K562 (cell line): ENCODE measurements around the gene PRSS27. TPM values are rescaled to one million over a fixed set of nuclear protein-coding genes. Genes with fewer than 3 reads are reported as not detected.

ENCODE experiments used
- ATAC-seq: fragments of 200-7000 bp; cut with Tn5 transposase; 3 replicates; pipeline ENCODE4 v1.9.1; 2020; ENCODE audit warnings: moderate library complexity
- BruUV-seq: library from RNA; stranded (reverse); fragments of 400-500 nt; replicated peaks from 2 replicates; lab custom pipeline; 2021; lab: Mats Ljungman, UMichigan
- CTCF ChIA-PET: fragments of 300-600 bp; formaldehyde crosslinking; extraction: SDS; loops from one replicate; lab custom pipeline; 2021; ENCODE audit warnings: low intra/inter-chr PET ratio; lab: Yijun Ruan, JAX
- POLR2A ChIA-PET: fragments of 300-600, 350-650 bp; sonication (Branson Sonifier 250); formaldehyde crosslinking; extraction: SDS; loops from one replicate; lab custom pipeline; 2021; ENCODE audit warnings: antibody characterized with exemption, inconsistent platforms; lab: Yijun Ruan, JAX
- DNase-seq, 4 experiments: peaks; one replicate each; pipeline versions ENCODE4 v3.0.0 to v3.0.0-alpha.2; 2011 to 2018; ENCODE audit warnings: low spot score in 3 of 4, mixed read lengths in 3 of 4; ENCODE audit errors: extremely low read depth in 1 of 4
- FAIRE-seq: peaks from 2 replicates; lab custom pipeline; 2011; peaks lifted over from hg19 to GRCh38; lab: Jason Lieb, UNC
- H2AFZ ChIP-seq: 2 replicates; pipeline ENCODE4 v1.6.0; 2011; ENCODE audit warnings: low read depth, low read length, control low read depth, inconsistent platforms
- H3K27ac ChIP-seq: fragments of 200-600 bp; 3 replicates; pipeline ENCODE4 v1.8.0; 2011; ENCODE audit warnings: low read depth, mild to moderate bottlenecking, control low read depth, inconsistent platforms, low read length, moderate library complexity, mixed read lengths; ENCODE audit errors: extremely low read depth
- H3K27me3 ChIP-seq, 2 experiments: fragments of 300-600 bp in 1 of 2; 2 replicates in 1 of 2; 3 replicates in 1 of 2; pipeline versions ENCODE4 v1.6.0 to v1.8.0; 2011; ENCODE audit warnings: inconsistent platforms in 2 of 2, low read length in 2 of 2, mild to moderate bottlenecking in 1 of 2, mixed read lengths in 1 of 2, moderate library complexity in 1 of 2; ENCODE audit not compliant: control insufficient read depth in 2 of 2, insufficient read depth in 2 of 2
- H3K36me3 ChIP-seq: fragments of 300-600 bp; 3 replicates; pipeline ENCODE4 v1.8.0; 2011; ENCODE audit warnings: mild to moderate bottlenecking, low read length, inconsistent platforms; ENCODE audit not compliant: control insufficient read depth, insufficient read depth
- H3K4me1 ChIP-seq, 2 experiments: fragments of 200-600 bp in 1 of 2; replicated peaks in 1 of 2; 2 replicates in 1 of 2; 3 replicates in 1 of 2; pipeline versions ENCODE4 v1.5.1 to v1.8.0; 2011; ENCODE audit warnings: inconsistent platforms in 2 of 2, low read length in 2 of 2, mild to moderate bottlenecking in 1 of 2, mixed read lengths in 1 of 2, moderate library complexity in 1 of 2; ENCODE audit not compliant: control insufficient read depth in 2 of 2, insufficient read depth in 2 of 2
- H3K4me2 ChIP-seq: 2 replicates; pipeline ENCODE4 v1.6.1; 2011; ENCODE audit warnings: low read length, control low read depth, inconsistent platforms, mixed read lengths; ENCODE audit not compliant: insufficient read depth
- H3K4me3 ChIP-seq: fragments of 200-600 bp; sonication (generic), shearing (Covaris generic); 2 replicates; pipeline ENCODE4 v1.5.1; 2016; ENCODE audit warnings: control low read depth, inconsistent platforms
- H3K79me2 ChIP-seq: fragments of 200-600 bp; 3 replicates; pipeline ENCODE4 v1.8.0; 2011; ENCODE audit warnings: low read length, inconsistent platforms; ENCODE audit not compliant: control insufficient read depth, insufficient read depth
- H3K9ac ChIP-seq, 2 experiments: 2 replicates each; pipeline versions ENCODE4 v1.6.0 to v1.6.1; 2011; ENCODE audit warnings: low read depth in 2 of 2, low read length in 2 of 2, control low read depth in 1 of 2, inconsistent platforms in 1 of 2, mild to moderate bottlenecking in 1 of 2, mixed read lengths in 1 of 2; ENCODE audit not compliant: insufficient read depth in 1 of 2
- H3K9me1 ChIP-seq: one replicate; pipeline ENCODE4 v1.6.0; 2011; ENCODE audit warnings: inconsistent platforms, mild to moderate bottlenecking, low read length, moderate library complexity; ENCODE audit not compliant: control insufficient read depth, insufficient read depth
- H3K9me3 ChIP-seq: replicated peaks from 2 replicates; pipeline ENCODE4 v1.5.1; 2011; ENCODE audit warnings: low read depth, low read length, inconsistent platforms; ENCODE audit not compliant: control insufficient read depth, insufficient read depth
- H4K20me1 ChIP-seq: replicated peaks from 2 replicates; pipeline ENCODE4 v1.6.1; 2011; ENCODE audit warnings: low read length, inconsistent platforms, mixed read lengths; ENCODE audit not compliant: control insufficient read depth, insufficient read depth
- FOXJ2 ChIP-seq: fragments of 200-800 bp; sonication (Bioruptor generic); IDR thresholded peaks from 2 replicates; pipeline ENCODE4 v1.6.1; 2016; ENCODE audit warnings: missing genetic modification characterization, missing compliant biosample characterization
- GABPB1 ChIP-seq: sonication (generic); formaldehyde crosslinking; IDR thresholded peaks from 2 replicates; pipeline ENCODE4 v1.8.0; 2022; ENCODE audit warnings: mild to moderate bottlenecking, missing genetic modification reagents
- SIN3A ChIP-seq, 2 experiments: fragments of 150-350 bp in 1 of 2; IDR thresholded peaks; 2 replicates each; pipeline ENCODE4 v1.6.1; 2011 to 2016; ENCODE audit warnings: borderline replicate concordance in 2 of 2, low read depth in 2 of 2, low read length in 2 of 2, mild to moderate bottlenecking in 2 of 2, moderate library complexity in 2 of 2; ENCODE audit not compliant: control insufficient read depth in 1 of 2
- SIRT6 ChIP-seq: IDR thresholded peaks from one replicate; pipeline ENCODE4 v1.6.1; 2012; ENCODE audit warnings: low read depth, mild to moderate bottlenecking, control low read depth, inconsistent platforms, low read length, moderate library complexity
- SPI1 ChIP-seq: IDR thresholded peaks from 2 replicates; pipeline ENCODE4 v1.6.1; 2011; ENCODE audit warnings: low read depth, low read length, control low read depth, borderline replicate concordance
- WGBS: fragments of 100-300 bp; shearing (Covaris generic); methylation state at CpG from one replicate; pipeline ENCODE4 v1.1.6; 2016; ENCODE audit warnings: low coverage, mixed read lengths; ENCODE audit not compliant: insufficient coverage; ENCODE audit errors: missing lambda C conversion rate; 5-methylcytosine and 5-hydroxymethylcytosine counted together
- in situ Hi-C: fragments of 300-500 bp; cut with MboI; formaldehyde crosslinking; loops from 4 replicates; pipeline ENCODE4 v1.15.0; 2018; ENCODE audit warnings: inconsistent platforms, mixed read lengths
- intact Hi-C: fragments of 100-400 bp; cut with micrococcal nuclease; formaldehyde crosslinking; loops from 2 replicates; pipeline ENCODE4 v1.14.2; 2022
- polyA plus RNA-seq, 8 experiments: library from polyadenylated mRNA; depleted of rRNA in 4 of 8; stranded (reverse) in 5 of 8; unstranded in 3 of 8; fragments of >200 nt; fragmentation: Nextera tagmentation in 2 of 8; fragmentation: Illumina TruSeq in 1 of 8; extraction: Ambion mirVana in 2 of 8; extraction: Trizol in 1 of 8; gene quantifications; 2 replicates each; pipeline versions ENCODE4 v1.2.1 to v1.2.3, GENCODE V29; 2011 to 2014; ENCODE audit warnings: inconsistent platforms in 1 of 8, missing spikeins in 1 of 8
- total RNA-seq, 7 experiments: library from RNA; depleted of rRNA in 6 of 7; stranded (reverse); fragments of >200 nt in 6 of 7; fragmentation: Illumina TruSeq in 2 of 7; extraction: Trizol in 2 of 7; gene quantifications; 2 replicates each; pipeline versions ENCODE4 v1.2.1 to v1.2.3, GENCODE V29; 2011 to 2021; ENCODE audit warnings: low replicate concordance in 1 of 7
- TF ChIP-seq, protein P1 (sequence below), 2 experiments: IDR thresholded peaks; 2 replicates each; pipeline ENCODE4 v1.6.1; 2012; ENCODE audit warnings: improper control_type of control experiment in 2 of 2, low read depth in 2 of 2, low read length in 2 of 2, borderline replicate concordance in 1 of 2
- TF ChIP-seq, protein P2 (sequence below): sonication (generic); IDR thresholded peaks from 2 replicates; pipeline ENCODE4 v1.6.1; 2016
- TF ChIP-seq, protein P3 (sequence below), 3 experiments: fragments of 200-800 bp in 1 of 3; fragments of 250-450 bp in 1 of 3; fragments of 450-650 bp in 1 of 3; sonication (Bioruptor Pico) in 1 of 3; sonication (Bioruptor generic) in 1 of 3; formaldehyde crosslinking in 1 of 3; IDR thresholded peaks; 2 replicates each; pipeline versions ENCODE4 v1.6.1 to v1.8.0; 2016 to 2022; ENCODE audit warnings: mild to moderate bottlenecking in 2 of 3, missing genetic modification characterization in 2 of 3, missing compliant biosample characterization in 1 of 3, moderate library complexity in 1 of 3

The PRSS27 gene
- total and polyA plus RNA-seq, 9 of the 15 experiments (the other 6 are each of a cell fraction or from before 2014, with no cell fraction given) = 0.09 to 0.20 (median 0.17) TPM; not detected in 5

DNA sequence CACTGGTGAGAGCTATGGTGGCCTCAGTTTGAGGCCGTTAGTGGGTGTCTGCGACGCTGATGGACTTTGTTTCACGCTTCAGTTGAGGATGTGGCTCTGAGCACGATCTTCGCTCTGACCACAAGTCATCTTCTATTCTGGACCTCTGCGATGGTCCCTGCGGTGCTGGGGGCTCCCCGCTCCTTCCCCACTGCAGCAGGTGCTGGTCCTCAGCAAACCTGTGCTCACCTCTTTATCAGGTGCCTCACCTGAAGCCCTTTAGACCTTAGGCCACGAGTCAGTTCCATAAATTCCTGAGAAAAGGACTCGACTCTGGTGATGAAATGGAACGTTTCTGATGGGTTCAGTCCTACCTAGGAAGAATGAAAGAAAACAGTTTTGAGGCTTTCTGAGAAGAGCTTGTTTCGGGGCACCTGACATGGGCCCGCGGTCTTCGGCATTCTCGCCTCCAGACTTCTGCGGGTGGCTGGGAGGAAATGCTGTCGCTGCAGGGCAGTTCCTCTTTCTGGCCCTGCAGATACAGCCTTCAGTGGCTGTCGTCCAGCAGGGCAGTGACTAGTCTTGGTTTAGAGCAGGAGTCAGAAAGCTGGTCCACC, 33.0 kb downstream of the PRSS27 start:
- WGBS = 55% methylated on average over 17 of the region's 20 CpGs
- H3K9me1 ChIP-seq = no peaks in the 10 kb centered on the region
- no TSS peak for BruUV-seq
- H3K27ac ChIP-seq = no peak overlapping the region
- H3K4me3 ChIP-seq = no peak overlapping the region
- DNase-seq (peak; percentile 8 to 44 (median 24)), FAIRE-seq (no peak), ATAC-seq (no peak)
- intact Hi-C loops (no loop called here), in situ Hi-C loops (no loop called here)
- H3K36me3 ChIP-seq = peaks cover 26% of the 10 kb centered on the region; the same call in 2 of the 3 replicates
- peaks cover 5 to 40% of the 10 kb centered on the region in 2 experiments for H3K4me1 ChIP-seq
- 0 out of 2 replicates have a peak overlapping the region, but pooled peaks have one; percentile 12 for H3K4me2 ChIP-seq
- TF ChIP-seq SIN3A (IDR thresholded peaks at IDR 0.05; ENCODE audit: borderline replicate concordance in 2 of 2, control insufficient read depth in 1 of 2, low read depth in 2 of 2, low read length in 2 of 2) (0 out of 4 replicates have a peak, but pooled peaks of 1 of the 2 experiments have one; percentile 19), GABPB1 (CRISPR knock-in tag) (0 out of 2 replicates have a peak, but pooled peaks have one; percentile 21), SPI1 (peak; percentile 99), SIRT6 (no peak), FOXJ2 (tag) (no peak)
- TF ChIP-seq, protein P1, sequence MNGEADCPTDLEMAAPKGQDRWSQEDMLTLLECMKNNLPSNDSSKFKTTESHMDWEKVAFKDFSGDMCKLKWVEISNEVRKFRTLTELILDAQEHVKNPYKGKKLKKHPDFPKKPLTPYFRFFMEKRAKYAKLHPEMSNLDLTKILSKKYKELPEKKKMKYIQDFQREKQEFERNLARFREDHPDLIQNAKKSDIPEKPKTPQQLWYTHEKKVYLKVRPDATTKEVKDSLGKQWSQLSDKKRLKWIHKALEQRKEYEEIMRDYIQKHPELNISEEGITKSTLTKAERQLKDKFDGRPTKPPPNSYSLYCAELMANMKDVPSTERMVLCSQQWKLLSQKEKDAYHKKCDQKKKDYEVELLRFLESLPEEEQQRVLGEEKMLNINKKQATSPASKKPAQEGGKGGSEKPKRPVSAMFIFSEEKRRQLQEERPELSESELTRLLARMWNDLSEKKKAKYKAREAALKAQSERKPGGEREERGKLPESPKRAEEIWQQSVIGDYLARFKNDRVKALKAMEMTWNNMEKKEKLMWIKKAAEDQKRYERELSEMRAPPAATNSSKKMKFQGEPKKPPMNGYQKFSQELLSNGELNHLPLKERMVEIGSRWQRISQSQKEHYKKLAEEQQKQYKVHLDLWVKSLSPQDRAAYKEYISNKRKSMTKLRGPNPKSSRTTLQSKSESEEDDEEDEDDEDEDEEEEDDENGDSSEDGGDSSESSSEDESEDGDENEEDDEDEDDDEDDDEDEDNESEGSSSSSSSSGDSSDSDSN (IDR thresholded peaks at IDR 0.05; ENCODE audit: borderline replicate concordance in 1 of 2, low read depth in 2 of 2, low read length in 2 of 2) = 0 out of 4 replicates have a peak, but pooled peaks of 1 of the 2 experiments have one; percentile 35
- TF ChIP-seq, protein P2, sequence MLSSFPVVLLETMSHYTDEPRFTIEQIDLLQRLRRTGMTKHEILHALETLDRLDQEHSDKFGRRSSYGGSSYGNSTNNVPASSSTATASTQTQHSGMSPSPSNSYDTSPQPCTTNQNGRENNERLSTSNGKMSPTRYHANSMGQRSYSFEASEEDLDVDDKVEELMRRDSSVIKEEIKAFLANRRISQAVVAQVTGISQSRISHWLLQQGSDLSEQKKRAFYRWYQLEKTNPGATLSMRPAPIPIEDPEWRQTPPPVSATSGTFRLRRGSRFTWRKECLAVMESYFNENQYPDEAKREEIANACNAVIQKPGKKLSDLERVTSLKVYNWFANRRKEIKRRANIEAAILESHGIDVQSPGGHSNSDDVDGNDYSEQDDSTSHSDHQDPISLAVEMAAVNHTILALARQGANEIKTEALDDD = peak; percentile 89
- TF ChIP-seq, protein P3, sequence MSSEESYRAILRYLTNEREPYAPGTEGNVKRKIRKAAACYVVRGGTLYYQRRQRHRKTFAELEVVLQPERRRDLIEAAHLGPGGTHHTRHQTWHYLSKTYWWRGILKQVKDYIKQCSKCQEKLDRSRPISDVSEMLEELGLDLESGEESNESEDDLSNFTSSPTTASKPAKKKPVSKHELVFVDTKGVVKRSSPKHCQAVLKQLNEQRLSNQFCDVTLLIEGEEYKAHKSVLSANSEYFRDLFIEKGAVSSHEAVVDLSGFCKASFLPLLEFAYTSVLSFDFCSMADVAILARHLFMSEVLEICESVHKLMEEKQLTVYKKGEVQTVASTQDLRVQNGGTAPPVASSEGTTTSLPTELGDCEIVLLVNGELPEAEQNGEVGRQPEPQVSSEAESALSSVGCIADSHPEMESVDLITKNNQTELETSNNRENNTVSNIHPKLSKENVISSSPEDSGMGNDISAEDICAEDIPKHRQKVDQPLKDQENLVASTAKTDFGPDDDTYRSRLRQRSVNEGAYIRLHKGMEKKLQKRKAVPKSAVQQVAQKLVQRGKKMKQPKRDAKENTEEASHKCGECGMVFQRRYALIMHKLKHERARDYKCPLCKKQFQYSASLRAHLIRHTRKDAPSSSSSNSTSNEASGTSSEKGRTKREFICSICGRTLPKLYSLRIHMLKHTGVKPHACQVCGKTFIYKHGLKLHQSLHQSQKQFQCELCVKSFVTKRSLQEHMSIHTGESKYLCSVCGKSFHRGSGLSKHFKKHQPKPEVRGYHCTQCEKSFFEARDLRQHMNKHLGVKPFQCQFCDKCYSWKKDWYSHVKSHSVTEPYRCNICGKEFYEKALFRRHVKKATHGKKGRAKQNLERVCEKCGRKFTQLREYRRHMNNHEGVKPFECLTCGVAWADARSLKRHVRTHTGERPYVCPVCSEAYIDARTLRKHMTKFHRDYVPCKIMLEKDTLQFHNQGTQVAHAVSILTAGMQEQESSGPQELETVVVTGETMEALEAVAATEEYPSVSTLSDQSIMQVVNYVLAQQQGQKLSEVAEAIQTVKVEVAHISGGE (CRISPR knock-in tag; IDR thresholded peaks at IDR 0.05) = 0 out of 6 replicates have a peak, but pooled peaks of 1 of the 3 experiments have one; percentile 38
- H2AFZ ChIP-seq = no peak overlapping the region
- H4K20me1 ChIP-seq = peaks cover 13% of the 10 kb centered on the region
- ChIA-PET CTCF (no interaction called here), POLR2A (interaction anchor here (1.0 kb wide), 1 partner anchor 17 kb away, joined by 3 read pairs; no protein-coding TSS in a partner anchor)
- H3K27me3 ChIP-seq = no peaks in the 10 kb centered on the region
- H3K9me3 ChIP-seq = no peaks in the 10 kb centered on the region
- H3K9ac ChIP-seq = no peak overlapping the region; a peak in 1 of 4 replicates
- peaks cover 32% of the 10 kb centered on the region for H3K79me2 ChIP-seq
